OCI-LY3 (cell line): ENCODE data around the gene AATK.

Source experiments
- EZH2phosphoT487 ChIP-seq: fragments of 200-600 bp; shearing (Covaris generic); IDR thresholded peaks from 2 replicates; pipeline ENCODE4 v1.6.1; 2018; ENCODE audit warnings: antibody characterized with exemption, mixed run types, low read depth
- TF ChIP-seq, protein P1 (sequence below): fragments of 200-600, 300-600 bp; sonication (generic); IDR thresholded peaks from 2 replicates; pipeline ENCODE4 v1.5.1; 2014; ENCODE audit warnings: antibody characterized with exemption, low read length, low read depth

- TF ChIP-seq, protein P1, sequence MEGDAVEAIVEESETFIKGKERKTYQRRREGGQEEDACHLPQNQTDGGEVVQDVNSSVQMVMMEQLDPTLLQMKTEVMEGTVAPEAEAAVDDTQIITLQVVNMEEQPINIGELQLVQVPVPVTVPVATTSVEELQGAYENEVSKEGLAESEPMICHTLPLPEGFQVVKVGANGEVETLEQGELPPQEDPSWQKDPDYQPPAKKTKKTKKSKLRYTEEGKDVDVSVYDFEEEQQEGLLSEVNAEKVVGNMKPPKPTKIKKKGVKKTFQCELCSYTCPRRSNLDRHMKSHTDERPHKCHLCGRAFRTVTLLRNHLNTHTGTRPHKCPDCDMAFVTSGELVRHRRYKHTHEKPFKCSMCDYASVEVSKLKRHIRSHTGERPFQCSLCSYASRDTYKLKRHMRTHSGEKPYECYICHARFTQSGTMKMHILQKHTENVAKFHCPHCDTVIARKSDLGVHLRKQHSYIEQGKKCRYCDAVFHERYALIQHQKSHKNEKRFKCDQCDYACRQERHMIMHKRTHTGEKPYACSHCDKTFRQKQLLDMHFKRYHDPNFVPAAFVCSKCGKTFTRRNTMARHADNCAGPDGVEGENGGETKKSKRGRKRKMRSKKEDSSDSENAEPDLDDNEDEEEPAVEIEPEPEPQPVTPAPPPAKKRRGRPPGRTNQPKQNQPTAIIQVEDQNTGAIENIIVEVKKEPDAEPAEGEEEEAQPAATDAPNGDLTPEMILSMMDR: no peak
- TF ChIP-seq EZH2phosphoT487: no peak
These were observed 38.9 kb downstream of the AATK start for GRCh38 chr17:81127133-81127455.
